Upper lobe of right lung (tissue), 1 donor: ENCODE measurements around the gene TET3. TPM values are rescaled to one million over a fixed set of nuclear protein-coding genes. Genes with fewer than 3 reads are reported as not detected.
A peak's percentile ranks its signal among the peaks of the same experiment; 100 is the strongest.

Experiments
- ATAC-seq: fragments of 200-7000 bp; cut with Tn5 transposase; one replicate; pipeline ENCODE4 v1.9.1; 2020; ENCODE audit warnings: mild to moderate bottlenecking, moderate library complexity
- DNase-seq: peaks from one replicate; pipeline ENCODE4 v3.0.0-alpha.2; 2020
- H3K27ac ChIP-seq: fragments of 200-600 bp; one replicate; pipeline ENCODE4 v1.8.0; 2022
- H3K27me3 ChIP-seq: fragments of 200-600 bp; one replicate; pipeline ENCODE4 v1.8.0; 2022; ENCODE audit warnings: mild to moderate bottlenecking
- H3K36me3 ChIP-seq: fragments of 200-600 bp; one replicate; pipeline ENCODE4 v1.8.0; 2022
- H3K4me1 ChIP-seq: fragments of 200-600 bp; one replicate; pipeline ENCODE4 v1.8.0; 2022
- H3K4me3 ChIP-seq: fragments of 200-600 bp; one replicate; pipeline ENCODE4 v1.8.0; 2022; ENCODE audit warnings: mild to moderate bottlenecking
- H3K9me3 ChIP-seq: fragments of 200-600 bp; one replicate; pipeline ENCODE4 v1.8.0; 2022
- intact Hi-C: fragments of 100-400 bp; cut with DNase I; formaldehyde crosslinking; loops from one replicate; pipeline ENCODE4 v1.11.0; 2022
- total RNA-seq: library from RNA; stranded (reverse); fragmentation: NEBNext Ultra II Directional; extraction: Animal tissue kit (Norgen Biotek cat#: 25700); gene quantifications from one replicate; pipeline ENCODE4 v1.2.1, GENCODE V29; 2021
- TF ChIP-seq, protein P1 (sequence below): fragments of 200-600 bp; IDR thresholded peaks from one replicate; pipeline ENCODE4 v1.8.0; 2022; ENCODE audit warnings: antibody characterized with exemption
- donor health status: DM: no; HTN: yes; CAD: no; lungs with severe emphysema.

Gene TET3
- total RNA-seq, 1 donor from 2014 or later, result 19.9 TPM

DNA sequence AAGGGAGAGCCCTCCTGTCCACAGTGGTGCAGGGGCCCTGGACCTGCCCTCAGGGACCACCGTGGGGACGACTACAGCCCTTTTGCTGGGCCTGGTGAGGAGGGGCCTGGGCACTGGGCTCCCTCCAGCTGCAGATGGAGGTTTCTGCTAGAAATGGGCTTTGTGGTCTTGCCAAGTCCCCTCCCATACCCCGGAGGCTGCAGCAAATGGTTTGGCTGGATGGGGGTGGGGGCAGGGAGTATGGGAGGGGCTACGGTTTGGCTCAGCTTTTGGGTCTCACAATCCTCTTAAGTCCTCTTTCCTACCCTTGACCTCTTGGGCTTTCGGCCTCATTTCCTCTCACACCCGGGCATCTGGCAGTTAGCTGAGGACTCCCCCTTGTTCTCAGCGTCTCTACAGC is 21.7 kb downstream of the TET3 start:
- H3K4me3 ChIP-seq, result no peak overlapping the region
- H3K27me3 ChIP-seq, result no peaks in the 10 kb centered on the region
- no peak for ATAC-seq
- H3K4me1 ChIP-seq, result peaks cover 38% of the 10 kb centered on the region
- intact Hi-C loops, result no loop called here
- no peak overlapping the region for H3K27ac ChIP-seq
- H3K36me3 ChIP-seq, result no peaks in the 10 kb centered on the region
- no peaks in the 10 kb centered on the region for H3K9me3 ChIP-seq
- TF ChIP-seq, protein P1, sequence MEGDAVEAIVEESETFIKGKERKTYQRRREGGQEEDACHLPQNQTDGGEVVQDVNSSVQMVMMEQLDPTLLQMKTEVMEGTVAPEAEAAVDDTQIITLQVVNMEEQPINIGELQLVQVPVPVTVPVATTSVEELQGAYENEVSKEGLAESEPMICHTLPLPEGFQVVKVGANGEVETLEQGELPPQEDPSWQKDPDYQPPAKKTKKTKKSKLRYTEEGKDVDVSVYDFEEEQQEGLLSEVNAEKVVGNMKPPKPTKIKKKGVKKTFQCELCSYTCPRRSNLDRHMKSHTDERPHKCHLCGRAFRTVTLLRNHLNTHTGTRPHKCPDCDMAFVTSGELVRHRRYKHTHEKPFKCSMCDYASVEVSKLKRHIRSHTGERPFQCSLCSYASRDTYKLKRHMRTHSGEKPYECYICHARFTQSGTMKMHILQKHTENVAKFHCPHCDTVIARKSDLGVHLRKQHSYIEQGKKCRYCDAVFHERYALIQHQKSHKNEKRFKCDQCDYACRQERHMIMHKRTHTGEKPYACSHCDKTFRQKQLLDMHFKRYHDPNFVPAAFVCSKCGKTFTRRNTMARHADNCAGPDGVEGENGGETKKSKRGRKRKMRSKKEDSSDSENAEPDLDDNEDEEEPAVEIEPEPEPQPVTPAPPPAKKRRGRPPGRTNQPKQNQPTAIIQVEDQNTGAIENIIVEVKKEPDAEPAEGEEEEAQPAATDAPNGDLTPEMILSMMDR, result no peak
- peak; percentile 45 for DNase-seq

DNA sequence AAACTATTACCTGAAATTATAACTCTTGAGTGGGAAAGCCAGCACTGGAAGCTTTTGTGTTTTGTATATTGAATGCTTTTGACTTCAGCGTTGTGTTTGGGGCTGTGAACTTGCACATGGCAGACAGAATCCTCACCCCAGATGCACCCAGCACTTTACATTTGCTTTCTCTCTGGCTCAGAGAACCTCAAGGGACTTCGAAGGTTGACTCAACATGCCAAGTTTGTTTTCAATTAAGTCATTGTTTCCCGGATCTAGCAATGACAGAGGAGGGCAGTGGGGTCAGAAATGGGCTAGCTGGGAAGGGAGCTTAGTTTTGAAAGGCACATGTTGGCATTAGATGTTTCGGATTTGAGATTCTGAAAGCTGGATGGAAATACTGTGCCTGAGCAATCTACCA is 22.4 kb downstream of the TET3 start:
- no peak overlapping the region for H3K4me3 ChIP-seq
- no peak for ATAC-seq
- intact Hi-C loops, result no loop called here
- no peaks in the 10 kb centered on the region for H3K36me3 ChIP-seq
- TF ChIP-seq, protein P1, result no peak
- no peak for DNase-seq
- peaks cover 38% of the 10 kb centered on the region for H3K4me1 ChIP-seq
- H3K27me3 ChIP-seq, result no peaks in the 10 kb centered on the region
- H3K27ac ChIP-seq, result no peak overlapping the region
- no peaks in the 10 kb centered on the region for H3K9me3 ChIP-seq

DNA sequence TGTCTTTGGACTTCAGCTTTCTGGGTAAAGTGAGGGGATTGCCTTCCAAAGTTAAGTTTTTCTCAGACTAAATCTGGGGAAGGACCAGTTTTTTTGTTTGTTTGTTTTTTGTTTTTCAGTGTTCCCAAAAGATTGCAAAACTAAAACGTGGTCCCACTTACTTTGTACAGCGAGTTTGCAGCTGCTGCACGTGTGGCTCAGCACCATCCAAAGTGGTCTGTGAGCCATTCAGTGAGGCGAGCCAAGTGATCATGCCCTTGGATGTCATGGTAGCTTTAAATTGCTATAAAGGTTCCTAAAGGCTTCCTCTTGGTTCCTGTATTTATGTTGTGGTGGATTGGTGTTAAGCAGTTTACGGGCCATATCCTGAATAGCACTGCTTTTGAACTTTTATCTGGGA is 23.0 kb downstream of the TET3 start:
- intact Hi-C loops, result no loop called here
- H3K4me1 ChIP-seq, result peaks cover 37% of the 10 kb centered on the region

DNA sequence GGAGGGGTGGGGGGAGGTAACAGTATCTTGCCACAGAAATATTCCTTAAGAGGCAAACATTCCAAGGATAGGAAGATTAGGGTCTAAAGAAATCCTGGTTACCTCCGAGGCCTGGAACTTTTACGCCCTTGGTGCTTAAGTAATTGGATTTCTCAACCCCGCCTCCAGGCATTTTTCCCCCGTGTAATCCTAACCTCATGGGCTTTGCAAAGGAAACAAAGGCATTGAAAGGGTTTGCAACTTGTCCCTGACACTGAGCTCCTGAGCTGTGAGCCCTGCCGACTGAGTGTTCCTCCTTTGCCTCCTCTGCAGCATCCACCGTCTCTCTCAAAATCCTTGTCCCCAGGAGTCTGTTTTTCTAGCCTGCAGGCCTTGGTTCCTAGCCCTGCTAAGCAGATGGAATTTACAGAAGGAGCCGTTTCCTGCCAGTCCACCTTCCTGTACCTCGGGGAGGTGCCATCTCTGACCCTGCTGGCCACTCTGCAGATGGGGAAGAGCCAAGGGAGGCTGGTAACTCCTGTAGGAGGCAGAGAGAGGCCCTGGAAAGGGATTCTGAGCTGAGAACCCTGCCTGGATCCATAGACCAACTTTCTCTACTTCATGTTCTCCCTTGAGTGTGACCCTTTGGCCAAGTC is 24.2 kb downstream of the TET3 start:
- intact Hi-C loops, result no loop called here
- DNase-seq, result peak; percentile 34
- Histone ChIP-seq H3K27ac (no peak overlapping the region), H3K9me3 (no peaks in the 10 kb centered on the region), H3K4me1 (peaks cover 31% of the 10 kb centered on the region), H3K36me3 (no peaks in the 10 kb centered on the region), H3K4me3 (no peak overlapping the region), H3K27me3 (no peaks in the 10 kb centered on the region)
- TF ChIP-seq, protein P1, result no peak
- no peak for ATAC-seq

More for the DNA sequence above, 23.0 kb downstream of the TET3 start:
- Histone ChIP-seq H3K4me3 (no peak overlapping the region), H3K9me3 (no peaks in the 10 kb centered on the region), H3K27me3 (no peaks in the 10 kb centered on the region), H3K36me3 (no peaks in the 10 kb centered on the region), H3K27ac (no peak overlapping the region)
- TF ChIP-seq, protein P1, result no peak
- ATAC-seq (no peak), DNase-seq (peak; percentile 4)

DNA sequence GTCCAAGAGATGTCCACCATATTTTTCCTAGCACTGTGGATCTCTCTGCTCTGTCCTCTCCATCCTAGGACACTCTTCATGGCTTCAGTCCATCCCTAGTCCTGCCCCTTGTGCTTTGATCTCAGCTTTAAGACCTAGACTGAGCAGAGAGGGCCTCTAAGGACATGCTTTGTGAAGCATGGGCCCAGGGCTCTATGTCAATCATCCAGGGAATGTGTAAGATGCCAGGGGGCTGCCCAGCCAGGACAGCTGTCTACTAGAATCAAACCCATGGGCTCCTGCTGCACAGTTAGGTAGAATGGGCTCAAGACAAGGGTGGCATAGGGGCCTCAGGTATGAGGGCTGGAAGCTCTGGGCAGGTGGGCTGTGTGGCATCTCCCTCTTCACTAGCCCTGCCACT is 24.9 kb downstream of the TET3 start:
- Histone ChIP-seq H3K36me3 (no peaks in the 10 kb centered on the region), H3K27me3 (no peaks in the 10 kb centered on the region), H3K27ac (no peak overlapping the region), H3K9me3 (no peaks in the 10 kb centered on the region), H3K4me3 (no peak overlapping the region), H3K4me1 (peaks cover 31% of the 10 kb centered on the region)
- intact Hi-C loops, result no loop called here
- no peak for DNase-seq
- TF ChIP-seq, protein P1, result no peak
- ATAC-seq, result no peak
